Epidermal melanocyte (primary cell): ENCODE results near the gene AMMECR1L.
"Not testable (repeated sequence)": the region's sequence is repeated elsewhere in the genome, so short reads cannot be mapped to it uniquely, and the experiment has no call there.

Source experiments
- DNase-seq: peaks from one replicate; pipeline ENCODE4 v3.0.0; 2011; ENCODE audit warnings: low spot score; ENCODE audit not compliant: insufficient read length

The AMMECR1L gene

DNA sequence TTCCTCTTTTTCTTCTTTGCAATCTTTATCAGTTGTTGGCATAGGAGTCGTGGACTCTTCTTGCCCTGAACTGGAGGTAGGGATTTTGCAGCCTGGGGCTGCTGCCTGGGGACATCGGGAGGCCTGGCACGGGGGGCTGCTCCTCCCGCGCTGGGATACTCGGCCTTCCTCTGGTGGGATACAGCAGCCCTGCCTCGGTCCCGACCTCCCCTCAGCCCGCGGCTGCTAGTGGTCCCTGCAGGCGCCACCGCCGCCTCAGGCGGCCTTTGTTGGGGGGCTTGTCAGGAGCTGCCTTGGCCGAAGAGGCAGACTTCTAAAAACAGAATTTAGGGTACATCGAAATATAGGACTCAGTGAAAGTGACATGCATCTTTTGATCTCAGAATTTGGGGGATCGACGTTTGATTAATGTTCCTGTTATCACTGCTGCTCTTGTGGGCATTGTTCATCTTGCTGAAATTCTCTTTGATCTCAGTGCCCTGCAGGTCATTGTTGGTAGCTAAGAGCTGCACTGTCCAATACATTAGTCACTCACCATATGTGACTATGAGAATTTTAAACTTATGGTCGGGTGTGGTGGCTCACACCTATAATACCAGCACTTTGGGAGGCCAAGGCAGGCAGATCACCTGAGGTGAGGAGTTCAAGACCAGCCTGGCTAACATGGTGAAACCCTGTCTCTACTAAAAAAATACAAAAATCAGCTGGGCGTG, 44.1 kb downstream of the AMMECR1L start:
- no peak for DNase-seq

DNA sequence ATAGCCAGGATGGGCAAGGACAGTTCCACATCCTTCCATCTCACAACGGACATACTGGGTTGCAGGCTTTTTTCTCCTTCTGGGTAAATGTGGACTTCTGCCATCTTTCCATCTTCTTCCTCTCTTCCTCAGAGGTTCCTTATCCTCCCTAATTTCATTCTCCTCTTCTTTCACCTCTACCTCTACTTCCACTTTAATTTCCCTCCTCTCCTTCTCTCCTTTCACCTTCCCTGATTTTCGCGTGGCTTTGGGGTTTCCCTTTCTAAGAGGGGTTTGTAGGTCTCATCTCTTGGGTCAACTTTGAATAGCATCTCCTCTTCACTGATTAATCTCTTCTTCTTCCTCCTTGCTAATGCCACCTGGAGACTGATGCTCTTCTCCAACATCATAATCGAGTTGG, 44.9 kb downstream of the AMMECR1L start:
- no peak for DNase-seq

DNA sequence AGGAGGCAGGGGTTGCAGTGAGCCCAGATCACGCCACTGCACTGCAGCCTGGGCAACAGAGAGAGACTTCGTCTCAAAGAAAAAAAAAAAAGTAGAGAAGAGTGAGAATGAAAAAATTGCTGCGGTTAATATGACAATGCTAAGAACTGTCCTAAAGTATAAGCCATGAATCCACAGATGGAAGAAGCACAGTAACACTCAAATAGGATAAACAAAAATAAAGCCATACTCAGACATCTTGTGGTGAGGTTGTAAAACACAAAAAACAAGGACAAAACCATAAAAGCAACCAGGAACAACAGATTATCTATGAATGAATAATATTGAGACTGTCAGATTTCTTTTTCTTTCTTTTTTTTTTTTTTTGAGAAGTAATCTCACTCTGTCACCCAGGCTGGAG, 50.8 kb downstream of the AMMECR1L start:
- no peak for DNase-seq

DNA sequence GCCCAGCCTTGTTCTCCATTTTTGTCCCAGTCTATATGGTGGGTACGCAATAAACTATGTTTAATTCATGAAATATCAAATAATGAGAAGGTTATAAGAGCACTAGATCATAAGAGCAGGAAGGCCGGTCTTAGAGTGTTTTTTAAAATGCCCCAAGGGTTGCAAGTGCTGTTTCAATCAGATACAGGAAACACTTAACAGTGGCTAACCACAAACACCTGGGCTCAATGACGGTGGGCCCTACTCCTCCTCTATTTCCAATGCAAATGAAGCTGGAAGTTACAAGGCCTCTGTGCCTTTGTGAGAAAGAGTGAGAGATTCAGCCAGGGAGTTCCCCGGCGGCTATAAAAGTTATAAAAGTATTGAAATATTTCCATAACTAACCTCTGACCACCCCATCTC, 55.9 kb downstream of the AMMECR1L start:
- DNase-seq = no peak

DNA sequence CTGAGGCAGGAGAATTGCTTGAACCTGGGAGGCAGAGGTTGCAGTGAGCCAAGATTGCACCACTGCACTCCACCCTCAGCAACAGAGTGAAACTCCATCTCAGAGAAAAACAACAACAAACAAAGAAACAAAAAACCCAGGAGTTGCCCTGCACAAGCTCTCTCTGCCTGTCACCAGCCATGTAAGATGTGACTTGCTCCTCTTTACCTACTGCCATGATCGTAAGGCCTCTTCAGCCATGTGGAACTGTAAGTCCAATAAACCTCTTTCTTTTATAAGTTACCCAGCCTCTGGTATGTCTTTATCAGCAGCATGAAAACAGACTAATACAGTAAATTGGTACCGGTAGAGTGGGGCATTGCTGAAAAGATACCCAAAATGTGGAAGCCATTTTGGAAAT, 59.0 kb downstream of the AMMECR1L start:
- DNase-seq = not testable (repeated sequence)

DNA sequence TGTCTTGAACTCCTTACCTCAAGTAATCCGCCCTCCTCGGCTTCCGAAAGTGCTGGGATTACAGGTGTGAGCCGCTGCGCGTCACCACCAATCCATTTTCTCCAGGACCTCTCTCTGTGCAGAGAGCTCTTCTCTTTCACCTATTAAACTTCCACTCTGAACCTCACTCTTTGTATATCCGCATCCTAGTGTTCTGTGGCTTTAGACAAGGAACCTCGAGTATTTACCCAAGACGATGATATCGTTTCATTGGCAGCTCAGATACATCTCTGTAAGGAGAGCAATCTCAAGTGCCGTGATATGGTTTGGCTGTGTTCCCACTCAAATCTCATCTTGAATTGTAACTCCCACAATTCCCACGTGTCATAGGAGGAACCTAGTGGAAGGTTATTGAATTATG, 59.7 kb downstream of the AMMECR1L start:
- no peak for DNase-seq

DNA sequence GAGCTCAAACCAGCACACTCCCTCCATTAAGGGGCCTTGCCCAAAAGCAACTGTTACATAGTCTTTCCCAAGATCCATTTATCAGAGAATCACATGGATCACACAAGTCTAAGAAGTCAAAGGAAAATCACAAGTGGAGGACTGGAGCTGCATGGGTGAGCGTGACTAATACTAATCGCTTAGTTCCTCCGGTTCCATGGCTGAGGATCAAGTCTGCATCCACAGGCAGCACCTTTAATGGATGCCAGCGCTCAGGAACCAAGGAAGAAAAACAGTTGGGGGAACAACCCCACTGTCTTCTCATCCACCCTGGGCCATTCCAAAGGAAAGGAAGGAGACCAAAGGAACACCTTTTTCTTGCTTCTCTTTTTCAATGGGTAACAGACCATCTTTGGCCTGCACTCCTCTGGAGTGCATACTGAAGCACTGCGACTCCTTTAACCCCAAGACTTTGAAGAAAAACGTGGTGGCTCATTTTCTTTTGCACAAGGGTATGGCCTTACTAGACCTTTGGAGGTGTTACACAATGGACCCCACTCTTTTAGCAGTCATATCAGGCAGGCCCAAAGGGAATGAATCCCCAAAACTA, 65.6 kb downstream of the AMMECR1L start:
- no peak for DNase-seq

DNA sequence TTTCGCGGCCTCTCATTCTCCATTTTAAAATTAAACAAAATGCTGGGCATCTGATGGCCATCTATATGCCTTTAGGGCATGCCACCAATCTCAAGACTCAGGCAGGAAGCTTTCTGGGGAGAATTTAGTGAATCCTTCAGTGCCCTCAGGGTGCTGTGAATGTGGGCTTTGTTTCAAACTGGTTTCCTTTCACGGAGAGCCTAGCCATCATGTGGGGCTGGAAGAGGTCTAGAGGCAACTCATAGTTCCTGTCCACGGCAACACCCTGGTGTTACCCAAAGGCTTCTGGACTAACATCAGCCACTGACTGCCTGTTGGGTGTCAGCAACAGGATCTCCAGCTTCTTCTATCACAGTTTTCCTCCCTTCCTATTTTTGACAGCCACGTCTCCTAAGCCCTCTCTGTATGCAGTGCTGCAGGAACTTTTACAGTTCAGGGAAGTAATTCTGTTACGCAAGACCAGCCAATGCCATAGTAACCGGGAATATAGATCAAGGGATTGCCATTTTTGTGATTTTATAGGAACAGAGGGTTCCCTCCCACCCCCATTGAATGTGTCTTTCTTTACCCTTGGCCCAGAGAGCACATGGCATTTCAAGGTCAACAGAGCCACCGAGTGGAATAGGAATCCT, 66.8 kb downstream of the AMMECR1L start:
- no peak for DNase-seq

DNA sequence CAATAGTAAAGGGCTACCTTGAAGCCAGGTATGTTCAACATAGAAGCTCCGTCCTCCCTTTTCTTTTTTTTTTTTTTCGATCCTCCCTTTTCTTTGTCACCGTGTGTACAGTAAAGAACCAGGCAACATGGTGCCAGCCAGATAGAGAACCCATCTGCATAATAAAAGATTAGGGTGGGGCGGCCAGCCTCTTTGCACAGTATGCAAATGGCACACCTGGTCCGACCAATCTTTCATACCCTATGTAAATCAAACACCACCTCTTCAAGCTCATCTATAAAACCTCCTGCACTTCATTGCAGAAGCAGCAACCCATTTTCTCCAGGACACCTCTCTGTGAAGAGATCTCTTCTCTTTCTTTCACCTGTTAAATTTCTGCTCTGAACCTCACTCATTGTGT, 67.5 kb downstream of the AMMECR1L start:
- DNase-seq = no peak

DNA sequence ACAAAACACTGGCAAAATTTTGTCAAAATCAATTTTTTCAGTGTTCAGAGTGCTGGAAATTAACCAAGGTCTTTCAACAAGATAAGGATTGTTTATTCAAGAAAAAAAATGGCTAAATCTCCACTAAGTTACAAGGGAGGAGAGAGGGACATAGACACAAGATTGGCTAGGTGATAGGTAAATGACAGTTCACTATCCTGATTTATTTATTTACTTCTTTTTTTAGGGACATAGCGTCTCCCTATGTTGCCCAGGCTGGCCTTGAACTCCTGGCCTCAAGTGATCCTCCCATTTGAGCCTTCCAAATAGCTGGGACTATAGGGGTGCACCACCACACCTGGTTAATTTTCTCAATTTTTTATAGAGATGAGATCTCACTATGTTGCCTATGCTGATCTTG, 71.1 kb downstream of the AMMECR1L start:
- no peak for DNase-seq

DNA sequence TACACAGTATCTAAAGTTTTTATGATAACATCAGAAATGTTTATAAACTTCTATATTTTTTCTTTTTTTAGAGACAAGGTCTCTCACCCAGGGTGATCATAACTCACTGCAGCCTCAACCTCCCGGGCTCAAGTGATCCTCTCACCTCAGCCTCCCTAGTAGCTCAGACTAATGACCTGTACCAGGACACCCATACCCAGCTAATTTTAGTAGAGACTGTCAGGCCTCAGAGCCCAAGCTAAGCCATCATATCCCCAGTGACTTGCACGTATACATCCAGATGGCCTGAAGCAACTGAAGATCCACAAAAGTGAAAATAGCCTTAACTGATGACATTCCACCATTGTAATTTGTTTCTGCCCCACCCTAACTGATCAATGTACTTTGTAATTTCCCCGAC, 73.3 kb downstream of the AMMECR1L start:
- not testable (repeated sequence) for DNase-seq
